B cell (primary cell): ENCODE measurements around the gene RNGTT. TPM values are rescaled to one million over a fixed set of nuclear protein-coding genes. Genes with fewer than 3 reads are reported as not detected.

Experiments
- ATAC-seq: fragments of 200-7000 bp; cut with Tn5 transposase; one replicate; pipeline ENCODE4 v1.10.0; 2021; ENCODE audit warnings: low read depth, mild to moderate bottlenecking, moderate number of reproducible peaks, moderate library complexity
- CTCF ChIA-PET: fragments of 350-600 bp; sonication (Branson Sonifier 250); formaldehyde crosslinking; loops from one replicate; lab custom pipeline; 2021; ENCODE audit warnings: antibody characterized with exemption, inconsistent platforms; lab: Charles Lee
- POLR2A ChIA-PET: fragments of 350-600 bp; sonication (Branson Sonifier 250); formaldehyde crosslinking; loops from one replicate; lab custom pipeline; 2021; ENCODE audit warnings: antibody characterized with exemption; lab: Charles Lee
- DNase-seq: peaks from one replicate; pipeline ENCODE4 v3.0.0; 2013
- H2AFZ ChIP-seq: 2 replicates; pipeline ENCODE4 v1.6.1; 2012; ENCODE audit warnings: mild to moderate bottlenecking, low read depth, low read length; ENCODE audit not compliant: insufficient read depth, poor library complexity, severe bottlenecking
- H3K27ac ChIP-seq, 2 donors: 1 replicate in 1 of 2; 2 replicates in 1 of 2; pipeline ENCODE4 v1.5.1; 2012 to 2013; ENCODE audit warnings: low read length in 2 of 2, mild to moderate bottlenecking in 2 of 2, moderate library complexity in 1 of 2
- H3K27me3 ChIP-seq, 4 experiments: fragments of 200-600 bp in 1 of 4; sonication (generic) in 1 of 4; replicated peaks in 1 of 4; 1 replicate in 2 of 4; 2 replicates in 2 of 4; pipeline versions ENCODE4 v1.6.1 to v1.7.0; 2013 to 2016; ENCODE audit warnings: low read length in 3 of 4, mild to moderate bottlenecking in 2 of 4, mixed read lengths in 1 of 4, moderate library complexity in 1 of 4; ENCODE audit not compliant: insufficient read depth in 4 of 4, control insufficient read depth in 3 of 4; ENCODE audit errors: control extremely low read depth in 1 of 4
- H3K36me3 ChIP-seq, 2 experiments: replicated peaks in 1 of 2; 1 replicate in 1 of 2; 2 replicates in 1 of 2; pipeline versions ENCODE4 v1.6.1 to v1.7.1; 2013; ENCODE audit warnings: low read length in 1 of 2; ENCODE audit not compliant: insufficient read depth in 2 of 2, control insufficient read depth in 1 of 2; ENCODE audit errors: control extremely low read depth in 1 of 2, extremely low read depth in 1 of 2
- H3K4me1 ChIP-seq, 2 donors: fragments of 200-600 bp in 1 of 2; sonication (generic) in 1 of 2; 1 replicate in 1 of 2; 2 replicates in 1 of 2; pipeline versions ENCODE4 v1.5.1 to v1.6.1; 2013 to 2017; ENCODE audit warnings: low read length in 2 of 2; ENCODE audit not compliant: control insufficient read depth in 2 of 2, insufficient read depth in 2 of 2
- H3K4me2 ChIP-seq: replicated peaks from 2 replicates; pipeline ENCODE3; 2012; ENCODE audit warnings: mild to moderate bottlenecking, low read depth, low read length; ENCODE audit not compliant: poor library complexity, severe bottlenecking
- H3K4me3 ChIP-seq, 5 experiments: fragments of 200-600 bp in 1 of 5; sonication (generic) in 1 of 5; 1 replicate in 3 of 5; 2 replicates in 2 of 5; pipeline versions ENCODE4 v1.5.1 to v1.7.0; 2011 to 2016; ENCODE audit warnings: low read length in 4 of 5, mild to moderate bottlenecking in 4 of 5, low read depth in 2 of 5, control low read depth in 1 of 5, moderate library complexity in 1 of 5; ENCODE audit not compliant: insufficient read depth in 1 of 5; ENCODE audit errors: control extremely low read depth in 1 of 5, extremely low read depth in 1 of 5
- H3K79me2 ChIP-seq: fragments of 200-600 bp; sonication (generic); one replicate; pipeline ENCODE4 v1.6.0; 2016; ENCODE audit warnings: low read length; ENCODE audit not compliant: control insufficient read depth, insufficient read depth
- H3K9ac ChIP-seq: fragments of 200-600 bp; sonication (generic); 2 replicates; pipeline ENCODE4 v1.6.1; 2017; ENCODE audit warnings: mild to moderate bottlenecking, low read length, moderate library complexity
- H3K9me3 ChIP-seq, 3 donors: one replicate each; pipeline versions ENCODE4 v1.6.1 to v1.7.1; 2013; ENCODE audit warnings: low read length in 2 of 3; ENCODE audit not compliant: control insufficient read depth in 2 of 3, insufficient read depth in 1 of 3; ENCODE audit errors: control extremely low read depth in 1 of 3
- H4K20me1 ChIP-seq: 2 replicates; pipeline ENCODE4 v1.6.0; 2012; ENCODE audit warnings: mild to moderate bottlenecking, low read length; ENCODE audit not compliant: insufficient read depth, control insufficient read depth, poor library complexity, severe bottlenecking
- H3K27ac Mint-ChIP-seq: one replicate; pipeline ENCODE4 v1.8.0; 2021; ENCODE audit warnings: mixed read lengths
- H3K27me3 Mint-ChIP-seq: one replicate; pipeline ENCODE4 v1.8.0; 2021; ENCODE audit warnings: mixed read lengths
- H3K4me1 Mint-ChIP-seq: one replicate; pipeline ENCODE4 v1.8.0; 2021; ENCODE audit warnings: mixed read lengths
- H3K4me3 Mint-ChIP-seq: one replicate; pipeline ENCODE4 v1.8.0; 2021; ENCODE audit warnings: mixed read lengths
- H3K9me3 Mint-ChIP-seq: one replicate; pipeline ENCODE4 v1.8.0; 2022; ENCODE audit warnings: mixed read lengths; ENCODE audit not compliant: insufficient read depth
- EZH2 ChIP-seq: IDR thresholded peaks from 2 replicates; pipeline ENCODE4 v1.6.1; 2012; ENCODE audit warnings: borderline replicate concordance, low read depth, mild to moderate bottlenecking, moderate library complexity, low read length; ENCODE audit not compliant: insufficient read depth, poor library complexity, severe bottlenecking
- WGBS: methylation state at CpG from one replicate; pipeline ENCODE4 v1.1.5; 2013; ENCODE audit warnings: missing lambda C conversion rate; ENCODE audit not compliant: insufficient coverage; 5-methylcytosine and 5-hydroxymethylcytosine counted together
- intact Hi-C: fragments of 100-400 bp; cut with micrococcal nuclease; formaldehyde crosslinking; loops from one replicate; pipeline ENCODE4 v1.10.0; 2022
- polyA plus RNA-seq: library from polyadenylated mRNA; depleted of rRNA; stranded (reverse); fragments of >200 nt; gene quantifications from 2 replicates; pipeline ENCODE4 v1.2.3, GENCODE V29; 2012
- total RNA-seq, 2 donors: library from RNA; stranded (reverse); fragments of 120-200 nt in 1 of 2; gene quantifications; 1 replicate in 1 of 2; 2 replicates in 1 of 2; pipeline versions ENCODE4 v1.2.3 to v1.2.4, GENCODE V29; 2013 to 2022
- TF ChIP-seq, protein P1 (sequence below): fragments of 200-600 bp; IDR thresholded peaks from one replicate; pipeline ENCODE4 v1.8.0; 2022; ENCODE audit warnings: antibody characterized with exemption, mild to moderate bottlenecking

RNGTT gene
- total and polyA plus RNA-seq, 2 donors (not counting 1 experiment from before 2014, with no cell fraction given): 10.8 to 29.1 TPM

DNA sequence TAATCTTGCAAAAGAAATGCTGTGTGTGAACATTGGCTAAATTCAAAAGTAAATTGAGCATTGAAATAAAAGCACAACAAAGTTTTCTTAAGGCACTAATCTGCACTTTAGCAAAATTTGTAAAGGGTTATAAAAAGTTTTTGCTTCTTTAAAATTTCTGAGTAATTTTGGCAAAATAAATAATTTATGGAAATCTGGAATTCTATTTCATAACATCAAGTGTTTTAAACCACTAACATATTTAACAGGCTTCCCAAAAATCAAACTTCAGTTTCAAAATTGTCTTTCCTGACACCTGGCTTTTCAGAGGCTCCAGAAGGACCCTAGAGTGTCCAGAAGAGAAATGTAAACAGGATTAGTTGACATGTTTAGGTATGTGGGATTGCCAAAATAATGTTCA is 4.5 kb upstream of the RNGTT start:
- H3K4me1 Mint-ChIP-seq: peaks cover 14% of the 10 kb centered on the region
- H3K4me3 ChIP-seq: no peak overlapping the region
- peaks cover 6% of the 10 kb centered on the region for H3K79me2 ChIP-seq
- no peak overlapping the region for H3K27ac ChIP-seq
- H3K9ac ChIP-seq: no peak overlapping the region
- CTCF ChIA-PET: no interaction called here
- intact Hi-C loops: no loop called here
- no peak for DNase-seq
- TF ChIP-seq, protein P1, sequence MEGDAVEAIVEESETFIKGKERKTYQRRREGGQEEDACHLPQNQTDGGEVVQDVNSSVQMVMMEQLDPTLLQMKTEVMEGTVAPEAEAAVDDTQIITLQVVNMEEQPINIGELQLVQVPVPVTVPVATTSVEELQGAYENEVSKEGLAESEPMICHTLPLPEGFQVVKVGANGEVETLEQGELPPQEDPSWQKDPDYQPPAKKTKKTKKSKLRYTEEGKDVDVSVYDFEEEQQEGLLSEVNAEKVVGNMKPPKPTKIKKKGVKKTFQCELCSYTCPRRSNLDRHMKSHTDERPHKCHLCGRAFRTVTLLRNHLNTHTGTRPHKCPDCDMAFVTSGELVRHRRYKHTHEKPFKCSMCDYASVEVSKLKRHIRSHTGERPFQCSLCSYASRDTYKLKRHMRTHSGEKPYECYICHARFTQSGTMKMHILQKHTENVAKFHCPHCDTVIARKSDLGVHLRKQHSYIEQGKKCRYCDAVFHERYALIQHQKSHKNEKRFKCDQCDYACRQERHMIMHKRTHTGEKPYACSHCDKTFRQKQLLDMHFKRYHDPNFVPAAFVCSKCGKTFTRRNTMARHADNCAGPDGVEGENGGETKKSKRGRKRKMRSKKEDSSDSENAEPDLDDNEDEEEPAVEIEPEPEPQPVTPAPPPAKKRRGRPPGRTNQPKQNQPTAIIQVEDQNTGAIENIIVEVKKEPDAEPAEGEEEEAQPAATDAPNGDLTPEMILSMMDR: no peak
- TF ChIP-seq EZH2: no peak
- no peak overlapping the region for H3K27ac Mint-ChIP-seq
- POLR2A ChIA-PET: interaction anchor here (0.6 kb wide), 1 partner anchor 36 kb away, joined by 5 read pairs; no protein-coding TSS in a partner anchor
- no peak overlapping the region for H3K4me3 Mint-ChIP-seq
- no peak overlapping the region for H3K4me2 ChIP-seq
- no peaks in the 10 kb centered on the region for H3K27me3 ChIP-seq
- H3K9me3 ChIP-seq: peaks cover 2 to 27% (median 3%) of the 10 kb centered on the region in 3 donors
- H2AFZ ChIP-seq: no peak overlapping the region
- H3K36me3 ChIP-seq: no peaks in the 10 kb centered on the region
- H3K9me3 Mint-ChIP-seq: peaks cover 4% of the 10 kb centered on the region
- H3K27me3 Mint-ChIP-seq: no peaks in the 10 kb centered on the region
- H3K4me1 ChIP-seq: peaks cover 7 to 8% of the 10 kb centered on the region in 2 donors
- ATAC-seq: no peak
- no peaks in the 10 kb centered on the region for H4K20me1 ChIP-seq

DNA sequence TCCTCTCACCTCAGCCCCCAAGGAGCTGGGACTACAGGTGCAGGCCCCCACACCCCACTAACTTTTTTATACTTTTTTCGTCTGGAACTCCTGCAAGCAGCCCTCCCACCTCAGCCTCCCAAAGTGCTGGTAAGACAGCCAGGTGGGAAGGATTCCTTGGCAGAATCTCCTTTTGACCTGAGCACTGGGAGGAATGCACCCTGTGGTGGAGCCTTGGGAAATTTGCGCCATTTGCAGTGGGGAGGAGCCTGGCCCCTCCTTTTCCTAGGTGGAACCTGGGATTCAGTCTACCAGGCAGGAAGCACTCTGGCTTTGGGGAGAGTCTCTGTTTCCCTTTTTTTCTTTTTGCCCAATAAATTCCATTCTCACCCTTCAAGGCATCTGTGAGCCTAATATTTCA is 2.3 kb upstream of the RNGTT start:
- intact Hi-C loops: no loop called here
- ATAC-seq: no peak
- ChIA-PET POLR2A (no interaction called here), CTCF (no interaction called here)
- Histone ChIP-seq H3K4me3 (no peak overlapping the region), H3K4me2 (no peak overlapping the region), H3K27me3 (no peaks in the 10 kb centered on the region), H3K4me1 (peaks cover 10 to 17% of the 10 kb centered on the region in 2 donors), H2AFZ (no peak overlapping the region), H4K20me1 (no peaks in the 10 kb centered on the region), H3K9ac (no peak overlapping the region), H3K36me3 (no peaks in the 10 kb centered on the region), H3K27ac (no peak overlapping the region), H3K9me3 (peaks cover 2 to 27% (median 3%) of the 10 kb centered on the region in 3 donors), H3K79me2 (peaks cover 27% of the 10 kb centered on the region)
- Mint-ChIP-seq H3K4me3 (no peak overlapping the region), H3K27me3 (no peaks in the 10 kb centered on the region), H3K27ac (no peak overlapping the region), H3K9me3 (peaks cover 4% of the 10 kb centered on the region), H3K4me1 (peaks cover 25% of the 10 kb centered on the region)
- whole genome bisulfite sequencing: 100% methylated on average over 1 of the region's 2 CpGs
- no peak for DNase-seq
- TF ChIP-seq EZH2: no peak
- TF ChIP-seq, protein P1: no peak
